GM23338 (cell line): Measurements from ENCODE around the gene ARHGAP12. TPM values are rescaled to one million over a fixed set of nuclear protein-coding genes. Genes with fewer than 3 reads are reported as not detected.

Experiments used
- ATAC-seq: fragments of 200-7000 bp; cut with Tn5 transposase; 3 replicates; pipeline ENCODE4 v1.9.1; 2020
- DNase-seq: peaks from one replicate; pipeline ENCODE4 v3.0.0-alpha.2; 2015; ENCODE audit warnings: low spot score
- H2AFZ ChIP-seq: fragments of 200-600 bp; sonication (generic); 2 replicates; pipeline ENCODE4 v1.8.0; 2016; ENCODE audit warnings: antibody characterized with exemption, mild to moderate bottlenecking, moderate library complexity
- H3F3A ChIP-seq: fragments of 200-600 bp; sonication (generic); replicated peaks from 2 replicates; pipeline ENCODE4 v1.8.0; 2017; ENCODE audit warnings: antibody characterized with exemption, mixed run types, low read depth
- H3K27ac ChIP-seq: fragments of 200-600 bp; sonication (generic); 2 replicates; pipeline ENCODE4 v1.6.1; 2016; ENCODE audit warnings: low read depth
- H3K27me3 ChIP-seq: fragments of 200-600 bp; sonication (generic); 2 replicates; pipeline ENCODE4 v1.8.0; 2016; ENCODE audit warnings: mild to moderate bottlenecking, mixed run types, moderate library complexity; ENCODE audit not compliant: insufficient read depth
- H3K36me3 ChIP-seq: fragments of 200-600 bp; sonication (generic); 2 replicates; pipeline ENCODE4 v1.8.0; 2016; ENCODE audit warnings: mild to moderate bottlenecking; ENCODE audit not compliant: insufficient read depth
- H3K4me1 ChIP-seq: fragments of 200-600 bp; sonication (generic); 2 replicates; pipeline ENCODE4 v1.8.0; 2016; ENCODE audit warnings: mild to moderate bottlenecking, moderate library complexity; ENCODE audit not compliant: insufficient read depth
- H3K4me2 ChIP-seq: fragments of 200-600 bp; sonication (generic); 2 replicates; pipeline ENCODE4 v1.7.1; 2017; ENCODE audit warnings: mixed run types
- H3K4me3 ChIP-seq: fragments of 200-600 bp; sonication (generic); 2 replicates; pipeline ENCODE4 v1.6.1; 2016; ENCODE audit warnings: mixed run types
- H3K79me2 ChIP-seq: fragments of 200-600 bp; sonication (generic); replicated peaks from 2 replicates; pipeline ENCODE4 v1.8.0; 2017; ENCODE audit warnings: mild to moderate bottlenecking; ENCODE audit not compliant: insufficient read depth
- H3K9me2 ChIP-seq: fragments of 200-600 bp; sonication (generic); 2 replicates; pipeline ENCODE4 v1.8.0; 2017; ENCODE audit not compliant: insufficient read depth
- H4K20me1 ChIP-seq: fragments of 200-600 bp; sonication (generic); replicated peaks from 2 replicates; pipeline ENCODE4 v1.8.0; 2017; ENCODE audit warnings: mild to moderate bottlenecking; ENCODE audit not compliant: insufficient read depth
- H3K27ac Mint-ChIP-seq: 2 replicates; pipeline ENCODE4 v1.8.0; 2020; ENCODE audit warnings: inconsistent platforms, mild to moderate bottlenecking, moderate library complexity, mixed read lengths
- H3K27me3 Mint-ChIP-seq: 3 replicates; pipeline ENCODE4 v1.8.0; 2022; ENCODE audit warnings: low read depth, mild to moderate bottlenecking, moderate library complexity, mixed read lengths, inconsistent platforms; ENCODE audit not compliant: insufficient read depth, poor library complexity
- H3K36me3 Mint-ChIP-seq: 3 replicates; pipeline ENCODE4 v1.8.0; 2021; ENCODE audit warnings: low read depth, mild to moderate bottlenecking, inconsistent platforms, moderate library complexity, mixed read lengths
- H3K4me1 Mint-ChIP-seq: 3 replicates; pipeline ENCODE4 v1.8.0; 2020; ENCODE audit warnings: mild to moderate bottlenecking, inconsistent platforms, mixed read lengths
- H3K4me3 Mint-ChIP-seq: 3 replicates; pipeline ENCODE4 v1.8.0; 2021; ENCODE audit warnings: moderate library complexity, mild to moderate bottlenecking, inconsistent platforms, mixed read lengths
- H3K9me3 Mint-ChIP-seq: 3 replicates; pipeline ENCODE4 v1.8.0; 2020; ENCODE audit warnings: moderate library complexity, mild to moderate bottlenecking, inconsistent platforms, mixed read lengths
- CREB1 ChIP-seq: fragments of 250-450 bp; sonication (Bioruptor Pico); IDR thresholded peaks from 2 replicates; pipeline ENCODE4 v1.5.0; 2020; ENCODE audit warnings: low read depth, mild to moderate bottlenecking, moderate library complexity
- CTCF ChIP-seq, 2 experiments: fragments of 200-600 bp in 1 of 2; sonication (generic) in 1 of 2; conservative IDR thresholded peaks; 2 replicates each; pipeline versions ENCODE4 v1.5.1 to v1.6.1; 2016 to 2017; ENCODE audit warnings: antibody characterized with exemption in 2 of 2, low read depth in 2 of 2, mild to moderate bottlenecking in 2 of 2, moderate library complexity in 1 of 2
- ETS1 ChIP-seq: IDR thresholded peaks from 2 replicates; pipeline ENCODE4 v1.6.1; 2016; ENCODE audit warnings: antibody characterized with exemption
- EZH2 ChIP-seq: fragments of 200-600 bp; sonication (generic); IDR thresholded peaks from one replicate; pipeline ENCODE4 v1.8.0; 2017; ENCODE audit warnings: antibody characterized with exemption, mild to moderate bottlenecking, low read depth; ENCODE audit not compliant: unreplicated experiment
- POLR2AphosphoS5 ChIP-seq: IDR thresholded peaks from 2 replicates; pipeline ENCODE4 v1.6.1; 2016; ENCODE audit warnings: antibody characterized with exemption, low read depth
- REST ChIP-seq: IDR thresholded peaks from one replicate; pipeline ENCODE4 v1.6.1; 2018; ENCODE audit warnings: antibody characterized with exemption; ENCODE audit not compliant: unreplicated experiment
- STAT1 ChIP-seq: IDR thresholded peaks from one replicate; pipeline ENCODE4 v1.6.1; 2016; ENCODE audit warnings: antibody characterized with exemption; ENCODE audit not compliant: unreplicated experiment
- ZNF114 ChIP-seq: fragments of 250-450 bp; sonication (Bioruptor Pico); IDR thresholded peaks from 2 replicates; pipeline ENCODE4 v1.5.0; 2020; ENCODE audit warnings: mild to moderate bottlenecking, moderate library complexity
- ZNF331 ChIP-seq: fragments of 250-450 bp; sonication (Bioruptor Pico); IDR thresholded peaks from 2 replicates; pipeline ENCODE4 v1.5.0; 2020; ENCODE audit warnings: low read depth, mild to moderate bottlenecking, moderate library complexity
- ZNF462 ChIP-seq: fragments of 250-450 bp; sonication (Bioruptor Pico); IDR thresholded peaks from 2 replicates; pipeline ENCODE4 v1.5.0; 2020; ENCODE audit warnings: mild to moderate bottlenecking, moderate library complexity
- polyA plus RNA-seq: library from polyadenylated mRNA; unstranded; fragments of >200 nt; fragmentation: Nextera tagmentation; extraction: Ambion mirVana; gene quantifications from 2 replicates; pipeline ENCODE4 v1.2.1, GENCODE V29; 2016
- total RNA-seq: library from RNA; depleted of rRNA; stranded (reverse); fragments of >200 nt; shearing (Covaris generic); gene quantifications from 2 replicates; pipeline ENCODE4 v1.2.3, GENCODE V29; 2014

The ARHGAP12 gene
- total and polyA plus RNA-seq, 2 experiments from 2014 or later, result 27.5 to 50.7 TPM

- Mint-ChIP-seq H3K27me3 (no peaks in the 10 kb centered on the region), H3K4me3 (no peak overlapping the region), H3K9me3 (peaks cover 35% of the 10 kb centered on the region), H3K4me1 (no peaks in the 10 kb centered on the region), H3K36me3 (peaks cover 26% of the 10 kb centered on the region), H3K27ac (no peak overlapping the region)
- Histone ChIP-seq H3K9me2 (0 out of 2 replicates have a peak, but pooled peaks cover 2% of the 10 kb centered on the region), H3F3A (no peaks in the 10 kb centered on the region), H2AFZ (no peak overlapping the region), H3K4me1 (no peaks in the 10 kb centered on the region), H3K79me2 (no peaks in the 10 kb centered on the region), H3K27ac (no peak overlapping the region), H3K4me2 (no peak overlapping the region), H3K27me3 (no peaks in the 10 kb centered on the region), H4K20me1 (no peaks in the 10 kb centered on the region; the same call in 1 of the 2 replicates), H3K36me3 (no peaks in the 10 kb centered on the region), H3K4me3 (no peak overlapping the region)
- no peak for ATAC-seq
- no peak for DNase-seq
- TF ChIP-seq ZNF462 (CRISPR knock-in tag) (no peak), ZNF331 (CRISPR knock-in tag) (no peak), CTCF (conservative IDR thresholded peaks at IDR 0.05; ENCODE audit: low read depth in 2 of 2) (no peak), CREB1 (CRISPR knock-in tag) (no peak), STAT1 (no peak), ZNF114 (CRISPR knock-in tag) (no peak), POLR2AphosphoS5 (no peak), EZH2 (no peak), REST (no peak), ETS1 (no peak)
These were observed 27.7 kb upstream of the ARHGAP12 start for GRCh38 chr10:31956200-31956946.
